Glomerular visceral epithelial cell (primary cell): ENCODE measurements around the gene ASAP3.

Experiments
- DNase-seq: peaks from one replicate; pipeline ENCODE4 v3.0.0-alpha.2; 2016; ENCODE audit errors: extremely low spot score

Gene ASAP3

DNA sequence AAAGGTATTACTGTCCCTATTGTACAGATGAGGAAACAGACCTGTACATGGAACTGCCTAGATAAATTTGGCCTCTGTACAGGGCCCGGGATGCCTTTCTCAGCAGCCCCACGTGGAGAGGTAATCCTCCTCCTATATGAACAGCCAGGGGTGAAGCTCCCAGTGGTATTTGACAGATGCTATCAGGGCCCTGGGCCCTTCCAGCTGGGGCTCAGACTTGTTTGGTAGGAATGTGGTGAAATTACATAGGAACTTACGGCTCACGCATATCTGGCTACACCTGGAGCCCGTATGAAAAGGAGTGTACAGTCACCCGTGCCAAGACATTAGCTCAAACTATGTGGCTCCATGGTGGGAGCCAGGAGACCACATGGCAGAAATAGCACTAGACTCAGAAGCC, 34.7 kb downstream of the ASAP3 start:
- DNase-seq: no peak

DNA sequence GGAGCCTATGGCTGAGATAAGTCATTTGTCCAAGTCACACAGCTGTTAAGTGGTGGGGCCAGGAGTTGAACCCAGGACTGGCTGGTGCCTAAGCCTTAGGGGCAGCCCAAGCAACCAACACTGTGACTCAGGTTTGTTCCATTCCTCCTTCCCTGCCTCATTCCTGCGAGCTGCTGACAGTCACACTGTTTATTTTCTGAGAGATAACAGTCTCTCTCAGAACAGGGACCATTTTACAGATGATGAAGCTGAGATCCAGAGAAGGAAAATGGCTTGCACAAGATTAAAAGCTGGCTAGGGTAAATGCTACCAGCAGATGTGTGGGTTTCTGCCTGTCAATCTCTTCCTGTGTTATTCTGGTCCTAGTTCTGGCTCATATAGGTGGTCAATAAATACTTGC, 35.1 kb downstream of the ASAP3 start:
- DNase-seq: no peak

DNA sequence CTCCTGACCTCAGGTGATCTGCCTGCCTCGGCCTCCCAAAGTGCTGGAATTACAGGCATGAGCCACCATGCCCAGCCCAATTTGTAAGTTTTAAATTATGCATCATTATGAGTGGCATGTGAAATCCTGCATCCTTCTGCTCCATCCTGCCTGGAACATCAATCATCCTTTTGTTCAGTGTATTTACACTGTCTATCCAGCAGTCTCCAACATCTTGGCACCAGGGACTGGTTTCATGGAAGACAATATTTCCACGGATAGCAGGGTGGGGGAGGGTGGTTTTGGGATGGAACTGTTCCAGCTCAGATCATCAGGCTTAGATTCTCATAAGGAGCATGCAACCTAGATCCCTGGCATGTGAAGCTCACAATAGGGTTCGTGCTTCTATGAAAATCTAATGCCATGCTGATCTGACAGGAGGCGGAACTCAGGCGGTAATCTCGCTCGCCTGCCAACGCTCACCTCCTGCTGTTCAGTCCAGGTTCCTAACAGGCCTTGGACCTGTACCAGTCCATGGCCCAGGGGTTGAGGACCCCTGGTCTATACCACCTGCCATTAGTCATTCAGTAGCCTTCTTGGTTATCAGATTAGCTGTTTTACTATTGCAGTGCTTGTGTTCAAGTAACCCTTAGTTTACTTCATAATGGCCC, 37.2 kb downstream of the ASAP3 start:
- DNase-seq: no peak

DNA sequence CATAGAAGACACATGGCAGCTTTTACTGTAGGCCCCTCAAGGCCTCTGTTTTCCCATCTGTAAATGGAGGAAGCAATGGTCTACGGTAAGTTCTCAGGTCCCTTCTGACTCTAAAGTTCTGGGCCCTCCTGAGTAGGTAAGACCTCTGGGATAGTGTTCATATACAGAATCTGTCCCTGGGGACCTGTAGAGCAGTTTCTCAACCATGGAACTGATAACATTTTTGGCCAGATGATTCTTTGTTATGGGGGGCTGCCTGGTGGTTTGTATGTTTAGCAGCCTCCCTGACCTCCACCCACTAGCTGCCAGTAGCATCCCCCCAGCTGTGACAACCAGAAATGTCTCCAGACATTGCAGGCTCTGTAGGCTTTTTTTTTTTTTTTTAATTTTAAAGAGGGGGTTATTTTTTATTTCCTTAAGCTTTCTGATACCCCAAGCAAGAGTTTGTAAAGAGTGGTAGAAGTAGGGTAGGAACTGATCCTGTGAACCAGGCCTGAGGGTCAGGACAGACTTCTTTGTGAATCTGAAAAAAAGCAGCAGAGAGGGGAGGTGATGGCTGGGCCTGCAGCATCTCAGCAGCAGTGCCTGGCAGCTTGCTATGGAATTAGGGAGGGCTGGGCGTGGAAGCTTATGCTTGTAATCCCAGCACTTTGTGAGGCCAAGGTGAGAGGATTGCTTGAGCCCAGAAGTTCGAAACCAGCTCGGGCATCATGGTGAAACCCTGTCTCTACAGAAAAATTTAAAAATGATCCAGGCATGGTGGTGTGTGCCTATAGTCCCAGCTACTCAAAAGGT, 39.2 kb downstream of the ASAP3 start:
- no peak for DNase-seq

DNA sequence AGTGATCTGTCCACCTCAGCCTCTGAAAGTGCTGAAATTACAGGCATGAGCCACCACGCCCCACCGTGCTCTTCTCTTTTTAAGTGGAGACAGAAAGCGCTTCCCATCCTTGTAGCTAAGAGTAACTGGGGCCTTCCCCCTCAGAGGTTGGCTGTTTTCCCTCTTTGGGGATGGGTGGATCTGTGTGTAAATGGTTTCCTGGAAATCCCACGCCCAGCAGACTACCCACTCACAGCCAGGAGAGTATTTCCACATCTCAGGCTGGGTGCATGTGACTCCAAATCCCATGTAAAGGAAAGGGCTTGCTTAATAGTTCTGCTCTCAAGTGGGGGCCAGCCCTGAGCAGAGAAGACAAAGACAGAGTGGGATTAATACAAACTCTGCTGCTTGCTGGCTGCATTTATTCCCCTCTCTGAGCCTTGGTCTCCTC, 39.9 kb downstream of the ASAP3 start:
- no peak for DNase-seq

DNA sequence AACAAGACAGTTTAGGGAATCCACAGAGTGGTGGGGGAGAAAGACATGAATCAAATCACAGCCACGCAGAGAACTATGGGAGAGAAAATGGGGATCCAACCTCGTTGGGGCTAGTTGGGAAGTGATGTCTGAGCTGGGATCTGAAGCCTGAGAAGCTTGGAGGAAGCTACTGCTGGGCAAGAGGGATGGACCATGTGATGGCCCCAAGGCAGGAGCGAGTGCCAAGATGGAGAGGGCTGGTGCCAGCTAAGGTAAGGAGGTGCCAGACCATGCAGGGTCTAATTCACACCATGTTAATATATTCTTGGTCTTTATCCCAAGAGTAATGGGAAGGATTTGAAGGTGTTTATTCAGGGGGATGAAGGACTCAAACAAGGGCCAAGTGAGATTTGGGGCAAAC, 41.2 kb downstream of the ASAP3 start:
- no peak for DNase-seq

DNA sequence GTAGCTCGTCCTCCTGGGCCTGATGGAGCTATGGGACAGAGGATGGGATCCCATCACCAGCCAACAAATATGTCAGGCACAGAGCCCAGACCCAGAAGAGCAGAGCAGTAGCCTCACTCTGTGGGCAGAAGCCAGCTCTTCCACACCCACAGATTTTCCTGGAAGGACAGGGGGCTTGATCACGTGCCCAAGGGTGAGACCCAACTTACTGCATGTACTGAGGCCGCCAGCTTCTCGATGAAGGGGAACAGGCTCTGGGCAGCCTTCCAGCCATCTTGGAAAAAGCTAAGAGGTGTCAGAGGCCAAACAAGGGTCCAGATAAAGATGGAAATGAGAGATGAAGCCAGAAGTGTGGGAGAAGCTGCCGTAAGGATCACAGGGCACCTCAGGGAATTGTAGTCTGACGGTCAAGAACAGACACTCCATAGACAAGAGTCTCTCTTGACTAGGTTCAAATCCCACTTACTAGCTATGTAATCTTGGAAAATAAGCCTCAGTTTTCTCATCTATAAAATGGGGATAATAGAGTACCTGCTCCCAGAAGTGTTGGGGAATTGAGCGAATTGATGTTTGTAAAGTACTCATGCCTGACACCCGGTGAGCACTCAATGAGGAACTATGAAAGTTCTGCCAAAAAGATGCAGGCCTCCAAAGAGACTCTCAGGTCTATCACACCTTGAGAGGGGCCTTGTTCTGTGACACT, 42.4 kb downstream of the ASAP3 start:
- no peak for DNase-seq

DNA sequence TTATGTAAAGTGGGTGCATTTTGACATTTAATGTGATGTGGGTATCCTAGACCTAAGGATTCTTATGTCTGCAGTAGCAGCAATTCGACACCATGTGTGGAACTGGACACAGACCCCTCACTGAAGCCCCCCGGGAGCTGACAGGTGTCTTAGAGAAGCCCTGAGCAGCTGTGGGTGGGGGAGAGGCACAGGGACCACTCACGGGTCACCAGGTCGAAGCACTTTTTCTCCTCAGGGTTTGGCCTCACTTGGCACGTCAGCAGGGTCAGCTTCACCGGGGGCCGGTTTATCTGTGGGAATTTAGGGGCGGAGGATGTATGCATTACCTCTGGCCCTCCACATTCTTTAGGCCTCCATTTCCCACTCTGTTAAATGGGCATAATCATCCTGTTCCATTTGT, 45.4 kb downstream of the ASAP3 start:
- DNase-seq: no peak

DNA sequence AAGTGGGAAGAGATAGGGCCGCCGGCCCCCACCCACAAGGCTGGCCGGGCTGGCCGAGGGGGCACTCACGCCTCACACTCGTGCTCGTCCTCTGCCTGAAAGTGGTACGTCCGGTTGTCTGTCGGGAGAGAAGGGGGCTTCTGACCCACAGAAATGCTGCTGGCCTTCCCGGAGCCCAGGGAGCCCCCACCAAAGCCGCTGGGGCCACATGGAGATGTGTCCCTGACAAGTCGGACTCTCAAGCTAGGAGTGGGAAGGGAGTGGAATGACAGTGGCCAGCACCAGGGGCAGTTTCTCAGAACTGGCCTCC, 46.7 kb downstream of the ASAP3 start:
- DNase-seq: no peak

DNA sequence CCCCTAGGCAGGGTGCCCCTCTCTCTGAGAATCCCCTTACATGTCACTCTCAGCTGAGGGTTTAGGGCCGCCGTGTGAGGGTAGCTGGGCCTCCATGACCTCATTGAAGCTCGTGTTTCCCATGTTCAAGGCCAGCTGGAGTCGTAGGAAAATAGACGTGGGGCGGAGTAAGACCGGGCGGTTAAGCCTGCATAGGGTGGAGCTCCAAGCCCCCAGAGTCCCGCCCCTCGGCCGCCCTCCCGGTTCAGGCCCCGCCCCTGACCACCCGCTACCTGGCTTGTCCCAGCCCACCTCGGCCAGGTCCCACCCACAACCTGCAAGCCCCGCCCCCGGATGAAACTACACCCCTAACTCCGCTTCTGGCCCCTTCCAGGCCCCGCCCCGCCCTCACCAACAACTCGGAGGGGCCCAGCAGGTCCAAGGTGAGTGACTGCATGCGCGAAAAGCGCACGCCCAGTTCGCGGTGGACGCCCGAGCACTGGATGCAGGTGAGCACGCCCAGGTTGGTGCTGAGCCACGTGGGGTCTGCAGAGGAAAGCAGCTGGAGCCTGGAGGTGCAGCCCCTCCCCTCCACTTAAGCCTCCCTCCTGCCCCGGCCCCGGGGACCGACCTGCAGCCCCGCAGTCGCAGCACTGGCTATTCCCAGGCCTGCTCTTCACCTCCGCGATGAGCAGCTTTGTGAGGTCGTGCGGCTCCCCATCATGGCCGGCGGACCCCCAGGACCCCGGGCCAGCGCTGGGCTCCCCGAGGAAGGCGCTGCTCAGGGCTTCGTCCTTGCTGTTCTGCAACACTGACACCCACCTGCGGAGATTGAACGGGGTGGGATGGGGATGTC, 47.2 kb downstream of the ASAP3 start:
- DNase-seq: no peak

DNA sequence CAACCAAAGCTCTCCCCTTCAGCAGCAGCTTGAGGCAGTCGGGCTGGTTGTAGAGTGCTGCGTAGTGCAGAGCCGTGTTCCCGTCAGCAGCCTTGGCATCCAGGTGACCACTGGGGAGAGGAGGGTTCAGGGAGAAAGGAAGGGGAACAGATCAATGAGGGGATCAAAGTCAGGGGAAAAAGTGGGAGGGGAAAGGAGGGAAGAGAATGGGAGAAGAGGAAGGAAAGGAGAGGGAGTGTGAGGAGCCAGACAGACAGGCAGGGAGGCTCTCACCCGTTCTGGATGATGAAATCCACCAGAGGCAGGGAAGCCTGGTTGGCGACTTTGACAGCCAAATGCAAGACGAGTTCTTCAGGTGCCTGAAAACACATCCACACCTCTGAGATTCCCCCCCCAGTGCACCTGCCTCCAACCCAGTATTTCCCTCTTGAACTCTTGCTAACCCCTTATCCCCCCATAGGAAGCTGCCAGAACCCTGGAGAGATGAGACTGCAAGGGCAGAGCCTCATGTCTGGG, 49.7 kb downstream of the ASAP3 start:
- DNase-seq: no peak

DNA sequence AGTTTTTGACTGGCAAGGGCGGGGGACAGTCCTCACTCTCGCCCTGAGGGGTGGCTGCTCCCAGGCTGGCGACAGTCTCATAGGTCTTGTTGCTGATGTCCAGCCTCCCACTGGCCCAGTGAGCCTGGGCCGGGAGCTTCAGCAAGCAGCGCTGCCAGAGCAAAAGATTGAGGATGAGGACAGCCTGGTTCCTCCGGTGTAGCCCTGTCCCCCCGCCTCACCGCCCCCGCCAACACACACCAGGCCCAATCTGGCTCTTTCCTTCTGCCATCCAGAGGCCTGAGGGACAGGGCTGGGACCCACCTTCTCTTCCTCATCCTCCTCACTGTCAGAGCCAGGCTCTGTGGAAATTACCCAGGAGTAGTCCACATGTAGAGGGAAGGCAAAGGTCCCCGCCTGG, 50.9 kb downstream of the ASAP3 start:
- no peak for DNase-seq

DNA sequence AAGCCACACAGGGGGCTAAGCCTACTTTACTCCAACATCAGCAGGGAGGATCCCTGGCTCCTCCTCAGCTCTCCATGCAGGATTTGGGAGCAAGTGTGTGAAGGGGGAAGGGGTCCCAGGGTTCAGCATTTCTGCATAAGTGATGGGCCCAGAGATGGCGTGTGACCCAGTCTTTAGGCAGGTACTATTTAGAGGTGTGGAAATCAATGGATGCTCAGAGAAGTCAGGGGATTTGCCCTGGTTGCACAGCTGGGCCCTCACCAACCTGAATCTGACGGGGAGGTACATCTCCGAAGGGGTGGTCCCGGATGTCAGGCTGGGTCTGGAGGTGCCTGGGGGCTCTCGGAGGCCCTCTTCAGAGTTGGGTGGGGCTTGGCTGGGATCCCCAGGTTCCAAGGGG, 52.5 kb downstream of the ASAP3 start:
- DNase-seq: no peak

DNA sequence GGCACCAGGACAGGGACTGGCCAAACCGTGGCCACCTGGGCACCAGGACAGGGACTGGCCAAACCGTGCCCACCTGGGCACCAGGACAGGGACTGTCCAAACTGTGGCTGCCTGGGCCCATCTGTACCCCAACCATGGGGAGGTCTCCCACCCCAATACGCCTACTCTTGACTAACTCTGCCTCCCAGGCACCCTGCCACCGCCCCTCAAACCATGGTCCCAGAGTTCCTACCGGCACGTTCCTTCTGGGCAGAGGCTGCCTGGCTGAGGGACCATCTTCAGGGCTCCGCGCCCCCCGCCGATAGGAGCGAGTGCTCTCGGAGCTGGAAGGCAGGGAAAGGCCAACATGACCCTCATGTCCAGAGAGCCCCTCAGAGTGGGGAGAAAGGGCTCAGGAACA, 53.2 kb downstream of the ASAP3 start:
- no peak for DNase-seq

DNA sequence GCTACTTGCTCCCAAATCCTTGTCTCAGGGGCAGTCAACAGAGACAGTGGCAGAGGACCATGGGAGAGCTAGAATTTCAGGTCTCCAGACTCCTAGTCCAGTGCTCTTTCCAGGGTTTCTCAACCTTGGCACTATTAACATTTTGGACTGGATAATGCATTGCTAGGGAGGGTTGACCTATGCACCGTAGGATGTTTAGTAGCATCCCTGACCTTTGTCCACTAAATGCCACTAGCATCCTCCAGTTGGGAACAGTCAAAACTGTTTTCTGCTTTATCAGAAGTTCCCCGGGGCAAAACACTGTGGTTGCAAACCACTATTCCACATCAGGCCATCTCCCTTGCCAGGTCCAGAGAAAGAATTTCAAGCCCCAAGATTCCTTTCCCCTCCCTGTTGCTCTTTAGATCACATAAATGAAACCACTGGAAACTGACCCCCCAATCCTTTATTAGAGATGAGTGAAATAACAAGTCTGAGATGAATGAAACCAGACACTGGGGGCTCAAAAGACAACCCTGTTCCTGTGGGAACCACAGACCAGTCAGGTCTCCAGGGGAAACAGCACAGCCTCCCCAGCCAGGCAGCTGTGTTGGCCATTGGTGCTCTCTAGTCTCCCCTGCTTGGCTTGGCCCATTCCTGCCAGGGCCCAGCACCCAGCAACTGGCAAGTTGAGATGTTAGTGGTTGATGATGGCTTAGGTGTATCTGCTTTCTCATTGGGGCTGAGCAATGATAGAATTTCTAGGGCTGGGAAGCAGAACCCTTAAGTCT, 55.7 kb downstream of the ASAP3 start:
- no peak for DNase-seq

DNA sequence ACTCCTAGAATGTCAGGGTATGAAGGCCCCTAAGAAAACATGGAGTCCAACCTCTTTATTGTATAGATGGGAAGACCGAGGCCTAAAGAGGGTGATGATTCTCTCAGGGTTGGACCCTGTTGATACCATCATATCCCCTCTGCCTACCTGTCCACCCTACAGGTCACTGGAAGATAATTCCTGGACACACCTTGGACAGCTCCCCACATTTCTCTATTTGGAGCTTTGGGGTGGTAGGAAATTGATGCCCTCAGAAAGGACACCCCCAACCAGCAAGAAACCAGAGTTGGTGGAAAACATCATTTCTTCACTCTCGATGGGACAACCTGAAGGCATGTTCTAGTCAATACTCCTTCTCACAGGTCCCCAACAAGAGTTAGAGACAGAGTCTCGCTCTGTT, 56.4 kb downstream of the ASAP3 start:
- no peak for DNase-seq

DNA sequence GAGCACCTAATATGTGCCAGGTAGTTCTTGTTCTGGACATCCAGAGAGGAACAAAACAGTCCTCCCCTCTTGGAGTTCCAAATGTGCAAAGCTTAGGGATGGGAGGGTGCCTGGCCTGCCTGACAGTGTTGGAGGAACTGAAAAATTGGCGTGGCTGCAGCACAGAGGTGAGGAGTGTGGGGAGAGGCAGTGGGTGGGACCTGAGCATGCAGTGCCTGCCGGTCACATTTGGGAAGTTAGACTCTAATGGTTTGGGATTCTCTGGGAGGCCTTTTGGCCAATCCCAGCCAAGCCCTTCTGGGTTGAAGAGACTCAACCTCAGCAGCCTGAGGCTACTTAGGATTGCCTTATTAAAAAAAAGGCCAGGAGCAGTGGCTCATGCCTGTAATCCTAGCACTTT, 57.2 kb downstream of the ASAP3 start:
- DNase-seq: no peak

DNA sequence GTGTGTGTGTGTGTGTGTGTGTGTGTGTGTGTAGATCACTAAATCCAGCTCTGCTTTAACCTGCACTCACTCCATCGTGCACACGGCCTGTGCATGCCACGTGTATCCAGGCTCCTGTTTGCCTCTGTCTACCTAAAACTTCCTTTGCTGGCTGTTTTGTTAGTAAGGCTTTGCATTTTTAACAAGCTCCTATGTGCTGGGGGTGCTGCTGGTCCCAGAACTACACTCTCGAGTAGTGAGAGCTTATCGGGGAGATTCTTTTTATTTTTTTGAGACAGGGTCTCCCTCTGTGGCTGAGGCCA, 58.8 kb downstream of the ASAP3 start:
- DNase-seq: no peak

DNA sequence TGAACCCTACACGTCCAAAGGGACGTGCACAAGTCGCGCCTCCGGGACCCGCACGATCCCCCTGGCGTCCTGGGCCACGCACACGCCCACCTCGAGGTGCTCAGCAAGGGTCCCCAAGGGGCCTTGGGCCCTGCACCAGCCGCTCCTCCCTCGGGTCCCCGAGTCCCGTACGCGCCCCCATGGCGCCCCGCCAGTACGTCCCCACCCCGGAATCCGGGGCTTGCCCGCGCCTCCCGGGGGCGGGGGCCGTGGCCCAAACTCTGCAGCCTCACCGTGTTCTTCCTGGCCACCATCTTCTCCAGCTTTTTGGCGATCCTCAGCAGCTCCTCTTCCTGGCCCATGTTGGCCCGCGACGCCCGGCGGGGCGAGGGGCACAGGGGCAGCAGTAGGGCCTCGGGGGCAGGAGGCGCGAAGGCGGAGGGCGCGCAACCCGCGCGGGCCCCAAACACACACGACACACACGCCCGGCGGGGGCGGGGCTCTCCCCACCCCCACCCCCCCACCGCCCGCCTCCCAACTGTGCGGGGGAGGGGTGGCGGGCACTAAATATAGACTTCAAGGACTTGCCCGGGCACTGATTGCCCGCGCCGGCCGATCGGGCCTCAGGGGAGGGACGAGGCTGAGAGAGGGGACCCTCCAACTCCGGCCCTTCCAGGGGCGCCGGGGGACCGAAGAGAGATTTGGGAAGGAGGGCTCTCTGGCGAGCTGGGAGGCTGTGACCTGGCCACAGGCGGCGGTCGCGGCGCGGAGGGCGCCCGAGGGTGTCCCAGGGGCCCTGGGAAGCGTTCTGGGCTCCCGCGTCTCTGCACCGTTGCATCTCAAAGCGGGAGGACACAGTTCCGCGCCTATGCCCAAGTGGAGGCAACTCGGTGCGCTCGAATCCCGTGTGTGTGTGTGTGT, 59.4 kb downstream of the ASAP3 start, which contains the start of gene TCEA3:
TCEA3 (minus strand) TSS at position 456 of the 900 bp plus-strand sequence; CDS start at position 341, 115 bp downstream.
- no peak for DNase-seq
